IPS-20b (cell line): ENCODE measurements around the gene TTF2.

Experiments
- H3K27ac ChIP-seq: one replicate; pipeline ENCODE4 v1.5.1; 2013; ENCODE audit warnings: low read length
- H3K27me3 ChIP-seq: 2 replicates; pipeline ENCODE4 v1.6.1; 2013; ENCODE audit warnings: mild to moderate bottlenecking, low read length, inconsistent platforms; ENCODE audit not compliant: insufficient read depth
- H3K36me3 ChIP-seq: 2 replicates; pipeline ENCODE4 v1.6.1; 2013; ENCODE audit warnings: low read depth, mild to moderate bottlenecking, inconsistent platforms, low read length, moderate library complexity; ENCODE audit not compliant: insufficient read depth
- H3K4me1 ChIP-seq: 2 replicates; pipeline ENCODE4 v1.6.1; 2013; ENCODE audit warnings: mild to moderate bottlenecking, control low read depth, inconsistent platforms, low read length, moderate library complexity; ENCODE audit not compliant: insufficient read depth
- H3K4me3 ChIP-seq: 2 replicates; pipeline ENCODE4 v1.5.1; 2013; ENCODE audit warnings: mild to moderate bottlenecking, low read length, inconsistent platforms
- H3K9ac ChIP-seq: 2 replicates; pipeline ENCODE4 v1.6.1; 2013; ENCODE audit warnings: low read depth, mild to moderate bottlenecking, inconsistent platforms, low read length, moderate library complexity
- H3K9me3 ChIP-seq: 2 replicates; pipeline ENCODE4 v1.6.1; 2013; ENCODE audit warnings: mild to moderate bottlenecking, low read depth, low read length, inconsistent platforms; ENCODE audit not compliant: insufficient read depth

TTF2 gene

GRCh38 chr1:117128323-117129079 is 68.4 kb downstream of the TTF2 start:
- H3K36me3 ChIP-seq = no peaks in the 10 kb centered on the region
- H3K9me3 ChIP-seq = no peaks in the 10 kb centered on the region
- no peak overlapping the region for H3K27ac ChIP-seq
- no peak overlapping the region for H3K4me3 ChIP-seq
- peaks cover 4% of the 10 kb centered on the region; the same call in 1 of the 2 replicates for H3K27me3 ChIP-seq
- peak overlapping the region; percentile 22; the same call in 1 of the 2 replicates for H3K9ac ChIP-seq
- H3K4me1 ChIP-seq = peaks cover 6% of the 10 kb centered on the region; the same call in 1 of the 2 replicates

- peaks cover 19% of the 10 kb centered on the region; the same call in 1 of the 2 replicates for H3K4me1 ChIP-seq
Observed at GRCh38 chr1:117130526-117130925, 70.4 kb downstream of the TTF2 start.

GRCh38 chr1:117135329-117135728 is 75.2 kb downstream of the TTF2 start:
- H3K9ac ChIP-seq = peak overlapping the region; percentile 37; the same call in 1 of the 2 replicates
- peak overlapping the region; percentile 20; the same call in 1 of the 2 replicates for H3K4me3 ChIP-seq
- H3K27ac ChIP-seq = peak overlapping the region; percentile 78
- H3K9me3 ChIP-seq = no peaks in the 10 kb centered on the region
- no peaks in the 10 kb centered on the region for H3K27me3 ChIP-seq
- H3K36me3 ChIP-seq = no peaks in the 10 kb centered on the region
- peaks cover 25% of the 10 kb centered on the region for H3K4me1 ChIP-seq

More at GRCh38 chr1:117130526-117130925, 70.4 kb downstream of the TTF2 start:
- H3K27ac ChIP-seq = no peak overlapping the region
- peaks cover 3% of the 10 kb centered on the region; the same call in 1 of the 2 replicates for H3K27me3 ChIP-seq
- no peaks in the 10 kb centered on the region for H3K9me3 ChIP-seq
- no peak overlapping the region for H3K4me3 ChIP-seq
- no peak overlapping the region for H3K9ac ChIP-seq
- no peaks in the 10 kb centered on the region for H3K36me3 ChIP-seq

GRCh38 chr1:117136749-117137148 is 76.6 kb downstream of the TTF2 start:
- H3K9me3 ChIP-seq = no peaks in the 10 kb centered on the region
- peaks cover 25% of the 10 kb centered on the region for H3K4me1 ChIP-seq
- peak overlapping the region; percentile 45; the same call in 1 of the 2 replicates for H3K9ac ChIP-seq
- no peaks in the 10 kb centered on the region for H3K27me3 ChIP-seq
- no peak overlapping the region for H3K27ac ChIP-seq
- no peaks in the 10 kb centered on the region for H3K36me3 ChIP-seq
- H3K4me3 ChIP-seq = peak overlapping the region; percentile 20; the same call in 1 of the 2 replicates

GRCh38 chr1:117137281-117137855 is 77.2 kb downstream of the TTF2 start:
- no peaks in the 10 kb centered on the region for H3K9me3 ChIP-seq
- no peaks in the 10 kb centered on the region for H3K36me3 ChIP-seq
- H3K27ac ChIP-seq = no peak overlapping the region

GRCh38 chr1:117138106-117138505 is 78.0 kb downstream of the TTF2 start:
- peaks cover 25% of the 10 kb centered on the region for H3K4me1 ChIP-seq
- no peaks in the 10 kb centered on the region for H3K27me3 ChIP-seq
- no peak overlapping the region for H3K4me3 ChIP-seq
- H3K9me3 ChIP-seq = no peaks in the 10 kb centered on the region
- H3K9ac ChIP-seq = no peak overlapping the region
- H3K27ac ChIP-seq = no peak overlapping the region
- no peaks in the 10 kb centered on the region for H3K36me3 ChIP-seq

More at GRCh38 chr1:117137281-117137855, 77.2 kb downstream of the TTF2 start:
- Histone ChIP-seq H3K4me1 (peaks cover 25% of the 10 kb centered on the region), H3K9ac (peak overlapping the region; percentile 45; the same call in 1 of the 2 replicates), H3K4me3 (peak overlapping the region; percentile 20; the same call in 1 of the 2 replicates), H3K27me3 (no peaks in the 10 kb centered on the region)

- H3K4me1 ChIP-seq = peaks cover 25% of the 10 kb centered on the region
- no peaks in the 10 kb centered on the region for H3K36me3 ChIP-seq
- no peaks in the 10 kb centered on the region for H3K27me3 ChIP-seq
- no peak overlapping the region for H3K27ac ChIP-seq
- no peak overlapping the region for H3K4me3 ChIP-seq
- no peaks in the 10 kb centered on the region for H3K9me3 ChIP-seq
- H3K9ac ChIP-seq = no peak overlapping the region
Observed at GRCh38 chr1:117138561-117138960, 78.4 kb downstream of the TTF2 start.

- no peaks in the 10 kb centered on the region for H3K27me3 ChIP-seq
- H3K9ac ChIP-seq = no peak overlapping the region
- H3K9me3 ChIP-seq = no peaks in the 10 kb centered on the region
- no peaks in the 10 kb centered on the region for H3K36me3 ChIP-seq
- no peak overlapping the region for H3K27ac ChIP-seq
- H3K4me1 ChIP-seq = peaks cover 10% of the 10 kb centered on the region
- H3K4me3 ChIP-seq = no peak overlapping the region
Observed at GRCh38 chr1:117142200-117142599, 82.1 kb downstream of the TTF2 start.

- Histone ChIP-seq H3K36me3 (no peaks in the 10 kb centered on the region), H3K9ac (no peak overlapping the region), H3K9me3 (no peaks in the 10 kb centered on the region), H3K27me3 (no peaks in the 10 kb centered on the region), H3K27ac (no peak overlapping the region), H3K4me3 (no peak overlapping the region), H3K4me1 (peaks cover 10% of the 10 kb centered on the region)
Observed at GRCh38 chr1:117143172-117143571, 83.0 kb downstream of the TTF2 start.

GRCh38 chr1:117143871-117144270 is 83.7 kb downstream of the TTF2 start:
- Histone ChIP-seq H3K4me3 (no peak overlapping the region), H3K27ac (no peak overlapping the region), H3K27me3 (no peaks in the 10 kb centered on the region), H3K9me3 (no peaks in the 10 kb centered on the region), H3K4me1 (peaks cover 10% of the 10 kb centered on the region), H3K36me3 (no peaks in the 10 kb centered on the region), H3K9ac (no peak overlapping the region)

GRCh38 chr1:117146072-117146471 is 85.9 kb downstream of the TTF2 start:
- no peak overlapping the region for H3K27ac ChIP-seq

More at GRCh38 chr1:117146072-117146471, 85.9 kb downstream of the TTF2 start:
- Histone ChIP-seq H3K9ac (no peak overlapping the region), H3K27me3 (no peaks in the 10 kb centered on the region), H3K4me1 (peaks cover 10% of the 10 kb centered on the region), H3K4me3 (no peak overlapping the region), H3K9me3 (no peaks in the 10 kb centered on the region), H3K36me3 (no peaks in the 10 kb centered on the region)
